ENCODE results near the gene PPP1R3A.

- TF ChIP-seq RAD21 (IDR thresholded peaks at IDR 0.05; ENCODE audit: low read length) (no peak), CTCF (conservative IDR thresholded peaks at IDR 0.05; ENCODE audit: low read depth, low read length) (no peak), POLR2A (IDR thresholded peaks at IDR 0.05; ENCODE audit: low read depth, low read length) (no peak), CEBPB (IDR thresholded peaks at IDR 0.05; ENCODE audit: low read depth, low read length) (no peak), ELK1 (IDR thresholded peaks at IDR 0.05; ENCODE audit: borderline replicate concordance, low read depth, low read length) (no peak)
These were observed 5.9 kb downstream of the PPP1R3A start for GRCh38 chr7:113912876-113913275.

Data from IMR-90 (cell line).